Uterus (tissue), 4 donors: ENCODE data around the gene TNFRSF6B. TPM values are rescaled to one million over a fixed set of nuclear protein-coding genes. Genes with fewer than 3 reads are reported as not detected.

Experiments
- DNase-seq, 2 donors: peaks; one replicate each; pipeline ENCODE4 v3.0.0-alpha.2; 2019 to 2020
- H3K27ac ChIP-seq, 2 donors: fragments of 200-600 bp; sonication (generic); 1 replicate in 1 of 2; 2 replicates in 1 of 2; pipeline ENCODE4 v1.5.1; 2016 to 2018
- H3K27me3 ChIP-seq, 2 donors: fragments of 200-600 bp; sonication (generic); one replicate each; pipeline ENCODE4 v1.5.1; 2018 to 2019; ENCODE audit warnings: control low read depth in 1 of 2
- H3K36me3 ChIP-seq, 2 donors: fragments of 200-600 bp; sonication (generic); one replicate each; pipeline ENCODE4 v1.5.1; 2019; ENCODE audit warnings: control low read depth in 1 of 2
- H3K4me1 ChIP-seq, 2 donors: fragments of 200-600 bp; sonication (generic); one replicate each; pipeline ENCODE4 v1.5.1; 2018 to 2019; ENCODE audit warnings: control low read depth in 1 of 2
- H3K4me3 ChIP-seq, 2 donors: fragments of 200-600 bp; sonication (generic); 1 replicate in 1 of 2; 2 replicates in 1 of 2; pipeline ENCODE4 v1.5.1; 2018 to 2019; ENCODE audit warnings: mild to moderate bottlenecking in 1 of 2
- H3K9me3 ChIP-seq, 2 donors: fragments of 200-600 bp; sonication (generic); one replicate each; pipeline ENCODE4 v1.5.1; 2019; ENCODE audit warnings: control low read depth in 1 of 2
- CTCF ChIP-seq, 4 experiments: fragments of 200-600 bp in 2 of 4; fragments of 450-650 bp in 2 of 4; sonication (generic) in 2 of 4; IDR thresholded peaks; one replicate each; pipeline ENCODE4 v1.5.1; 2016 to 2019; ENCODE audit warnings: antibody characterized with exemption in 4 of 4, mild to moderate bottlenecking in 2 of 4, moderate library complexity in 1 of 4
- POLR2A ChIP-seq, 2 donors: fragments of 450-650 bp; IDR thresholded peaks; one replicate each; pipeline ENCODE4 v1.6.1; 2016; ENCODE audit warnings: antibody characterized with exemption in 2 of 2, mild to moderate bottlenecking in 1 of 2, moderate library complexity in 1 of 2
- intact Hi-C: fragments of 100-400 bp; cut with DNase I; formaldehyde crosslinking; loops from one replicate; pipeline ENCODE4 v1.15.1; 2023; ENCODE audit warnings: low total_unique reads
- total RNA-seq, 4 donors: library from RNA; depleted of rRNA in 3 of 4; stranded (reverse); fragments of >200 nt in 3 of 4; gene quantifications; one replicate each; pipeline versions ENCODE4 v1.1.0 to v1.2.4, GENCODE V29; 2014 to 2023
- donor health status: DM: yes; HTN: yes; CAD: no.

The TNFRSF6B gene
- total RNA-seq, 4 donors from 2014 or later: 0.83 to 4.1 TPM; not detected in 2

- no peak overlapping the region for H3K4me3 ChIP-seq
- H3K4me1 ChIP-seq: peaks cover 0 to 26% of the 10 kb centered on the region in 2 donors
- intact Hi-C loops: no loop called here
- no peaks in the 10 kb centered on the region for H3K27me3 ChIP-seq
- TF ChIP-seq CTCF (IDR thresholded peaks at IDR 0.05) (no peak), POLR2A (IDR thresholded peaks at IDR 0.05) (no peak)
- no peaks in the 10 kb centered on the region for H3K9me3 ChIP-seq
- no peaks in the 10 kb centered on the region for H3K36me3 ChIP-seq
- DNase-seq: peak in 1 of 2 donors; percentile 18
- no peak overlapping the region for H3K27ac ChIP-seq
Observed at GRCh38 chr20:63736893-63737694, 40.6 kb downstream of the TNFRSF6B start.

- TF ChIP-seq POLR2A (IDR thresholded peaks at IDR 0.05) (no peak), CTCF (IDR thresholded peaks at IDR 0.05) (no peak)
- DNase-seq: no peak
- Histone ChIP-seq H3K27me3 (no peaks in the 10 kb centered on the region), H3K4me1 (peaks cover 0 to 30% of the 10 kb centered on the region in 2 donors), H3K36me3 (no peaks in the 10 kb centered on the region), H3K9me3 (no peaks in the 10 kb centered on the region), H3K4me3 (no peak overlapping the region), H3K27ac (no peak overlapping the region)
- intact Hi-C loops: no loop called here
Observed at GRCh38 chr20:63737695-63737944, 41.2 kb downstream of the TNFRSF6B start.

GRCh38 chr20:63737945-63738686, 41.7 kb downstream of the TNFRSF6B start:
- TF ChIP-seq CTCF (IDR thresholded peaks at IDR 0.05): no peak
- TF ChIP-seq POLR2A (IDR thresholded peaks at IDR 0.05): no peak
- H3K4me3 ChIP-seq: no peak overlapping the region
- peak in 1 of 2 donors; percentile 35 for DNase-seq
- no peaks in the 10 kb centered on the region for H3K27me3 ChIP-seq
- H3K9me3 ChIP-seq: no peaks in the 10 kb centered on the region
- peaks cover 0 to 30% of the 10 kb centered on the region in 2 donors for H3K4me1 ChIP-seq
- peak overlapping the region in 1 of 2 donors; percentile 94 for H3K27ac ChIP-seq
- intact Hi-C loops: no loop called here
- H3K36me3 ChIP-seq: no peaks in the 10 kb centered on the region

- TF ChIP-seq CTCF (IDR thresholded peaks at IDR 0.05): no peak
- no peak for TF ChIP-seq POLR2A (IDR thresholded peaks at IDR 0.05)
- H3K4me1 ChIP-seq: peaks cover 0 to 30% of the 10 kb centered on the region in 2 donors
- H3K27me3 ChIP-seq: no peaks in the 10 kb centered on the region
- no peaks in the 10 kb centered on the region for H3K36me3 ChIP-seq
- peak; percentile 57 to 68 for DNase-seq
- intact Hi-C loops: no loop called here
- no peaks in the 10 kb centered on the region for H3K9me3 ChIP-seq
- H3K27ac ChIP-seq: peak overlapping the region; percentile 84 to 94
- H3K4me3 ChIP-seq: peak overlapping the region; percentile 30 to 47
Observed at GRCh38 chr20:63738687-63739129, 42.3 kb downstream of the TNFRSF6B start.
